ENCODE measurements around the gene AFF1.

The AFF1 gene

DNA sequence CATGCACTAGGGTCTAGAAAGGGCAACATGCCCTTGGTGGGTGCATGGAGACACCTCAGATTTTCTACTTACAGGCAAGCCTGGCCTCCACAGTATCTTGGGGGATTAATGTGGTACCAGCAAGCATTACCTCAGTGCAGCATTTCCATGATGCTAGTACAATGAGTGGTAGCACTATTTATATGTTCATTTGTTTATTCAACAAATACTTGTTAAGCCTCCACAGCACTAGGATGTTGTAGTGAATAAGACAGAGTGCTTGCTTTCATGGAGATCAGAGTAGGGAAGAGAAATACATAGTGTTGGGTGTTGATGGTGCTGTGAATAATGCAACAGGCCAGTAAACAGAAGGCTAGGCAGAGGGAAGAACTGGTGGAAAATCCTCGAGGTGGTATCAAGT, 152.2 kb downstream of the AFF1 start:
- no peak for DNase-seq

- no peak for DNase-seq
Measured at GRCh38 chr4:87087420-87087819, 152.6 kb downstream of the AFF1 start.

DNA sequence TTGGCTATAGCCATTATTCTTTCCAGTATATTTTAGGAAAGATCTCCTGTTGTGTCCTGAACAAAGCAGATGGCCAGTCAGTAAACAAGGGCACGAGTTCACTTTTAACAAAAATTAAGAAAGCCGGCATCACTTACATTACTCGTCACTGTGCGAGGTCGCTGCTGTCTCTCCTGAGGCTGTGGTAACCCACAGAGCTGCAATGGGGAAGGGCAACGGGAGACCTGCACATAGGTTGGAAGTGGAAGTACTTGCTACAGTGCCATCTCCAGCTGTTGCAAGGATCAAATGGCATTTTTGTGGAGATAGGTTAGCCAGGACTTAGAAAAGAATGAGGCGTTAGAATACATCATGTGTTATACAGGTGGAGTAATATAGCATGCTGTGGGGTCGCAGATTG, 153.4 kb downstream of the AFF1 start:
- DNase-seq: no peak

DNA sequence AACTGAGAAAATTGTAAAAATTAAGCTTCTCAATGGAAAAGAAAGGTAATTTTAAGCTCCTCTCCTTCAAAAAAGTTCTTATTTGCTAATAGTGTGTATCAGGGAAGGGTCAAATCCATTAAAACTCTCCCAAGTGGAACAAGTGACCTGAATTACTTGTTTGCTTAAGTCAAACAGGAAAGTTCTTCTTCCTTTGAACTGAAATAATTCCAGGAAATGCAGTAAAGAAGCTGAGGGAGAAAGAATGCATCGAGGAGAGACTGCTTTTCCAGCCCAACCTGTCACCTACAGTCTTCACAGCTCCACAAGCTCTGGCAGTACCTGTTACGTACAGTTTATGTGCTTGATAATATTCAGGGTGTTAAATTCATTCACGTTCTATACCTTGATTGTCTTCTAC, 154.6 kb downstream of the AFF1 start:
- DNase-seq: no peak

DNA sequence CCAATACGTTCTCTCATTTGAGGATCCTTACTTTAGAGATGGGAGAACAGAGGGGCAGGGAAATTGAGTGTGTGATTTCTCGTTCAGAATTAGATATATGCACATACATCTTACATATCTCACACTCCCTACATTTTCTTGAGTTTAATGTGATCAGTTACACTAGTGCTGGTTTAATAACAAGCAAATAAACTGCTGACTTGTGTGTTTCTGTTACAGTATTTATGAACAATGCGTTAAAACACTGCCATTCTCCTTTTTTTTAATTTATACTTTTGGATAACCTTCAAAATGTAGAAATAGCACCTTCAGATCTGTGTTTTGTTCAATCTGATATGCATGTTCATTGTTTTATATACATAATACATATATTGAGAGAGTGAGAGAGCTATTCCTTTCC, 155.5 kb downstream of the AFF1 start:
- DNase-seq: no peak

- no peak for DNase-seq
Measured at GRCh38 chr4:87092389-87093141, 157.8 kb downstream of the AFF1 start.

GRCh38 chr4:87093443-87094123, 158.8 kb downstream of the AFF1 start:
- peak; percentile 25 for DNase-seq

- no peak for DNase-seq
Measured at GRCh38 chr4:87097075-87097474, 162.3 kb downstream of the AFF1 start.

DNA sequence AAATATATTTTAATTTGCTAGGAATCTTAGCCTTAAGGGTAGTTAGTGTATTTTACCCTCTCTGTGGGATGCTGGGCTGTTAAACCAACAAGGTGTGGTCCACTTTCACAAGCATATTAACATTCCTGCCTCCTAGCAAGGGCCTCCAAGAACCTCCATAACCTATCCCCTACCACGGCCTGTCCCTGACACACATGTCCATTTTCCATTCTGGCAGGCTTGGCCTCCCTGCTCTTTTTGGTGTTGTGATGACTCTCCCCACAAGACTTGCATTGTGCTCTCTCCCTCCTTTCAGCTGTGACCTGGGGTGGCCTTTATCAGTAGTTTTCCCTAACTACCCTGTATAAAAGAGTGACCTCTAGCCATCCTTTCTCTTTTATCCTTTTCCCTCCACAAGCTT, 165.4 kb downstream of the AFF1 start:
- DNase-seq: no peak

DNA sequence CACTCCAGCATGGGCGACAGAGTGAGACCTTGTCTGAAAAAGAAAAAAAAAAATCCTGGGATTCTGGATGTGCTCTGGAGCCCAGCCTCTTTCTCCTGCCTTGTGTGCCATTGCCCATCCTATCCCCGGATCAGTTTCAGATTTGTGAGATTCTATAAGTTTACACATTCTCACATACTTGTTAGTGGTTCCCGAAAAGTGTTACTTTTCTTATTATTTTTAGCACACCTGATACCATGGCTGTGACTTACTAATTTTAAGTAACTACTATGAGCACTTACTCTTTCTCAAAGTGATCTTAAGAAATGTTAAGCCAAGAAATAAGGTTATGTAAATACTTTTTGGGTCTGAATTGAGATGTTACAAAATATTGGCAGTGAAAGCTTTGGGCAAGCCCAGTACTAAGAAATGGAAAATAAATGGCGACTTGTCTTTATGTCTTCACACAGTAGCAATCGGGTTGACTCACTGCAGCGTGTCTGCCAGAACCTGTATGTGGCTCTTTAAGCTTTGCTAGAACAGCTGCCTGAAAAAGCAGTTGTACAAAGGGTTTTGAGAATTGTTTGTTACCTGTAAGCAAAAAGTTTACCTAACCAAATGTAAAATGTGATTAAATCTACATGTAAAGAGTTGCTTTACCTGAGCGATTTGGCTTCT, 166.9 kb downstream of the AFF1 start:
- no peak for DNase-seq

GRCh38 chr4:87103086-87103485, 168.3 kb downstream of the AFF1 start:
- no peak for DNase-seq

DNA sequence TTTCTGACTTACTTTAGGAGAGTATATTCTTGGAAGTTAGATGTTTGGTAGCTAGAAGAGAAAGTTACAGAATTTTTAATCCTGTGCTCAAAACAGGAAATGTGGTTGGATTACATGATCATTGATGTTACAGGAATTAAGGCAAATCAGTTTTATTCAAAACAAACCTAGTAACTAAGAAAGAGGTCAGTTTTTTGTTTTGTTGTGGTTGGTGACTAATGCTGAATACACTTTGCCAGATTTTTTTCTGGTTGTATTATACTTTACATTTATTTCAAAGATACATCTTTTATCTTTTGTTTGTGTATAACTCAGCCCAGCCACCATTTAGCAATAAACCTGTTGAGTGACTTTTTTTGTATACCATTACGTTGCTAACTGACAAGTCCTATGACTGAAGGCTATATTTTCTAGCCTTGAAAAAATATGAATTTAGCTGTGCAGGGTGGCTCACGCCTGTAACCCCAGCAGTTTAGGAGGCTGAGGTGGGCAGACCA, 168.9 kb downstream of the AFF1 start:
- peak; percentile 5 for DNase-seq

DNA sequence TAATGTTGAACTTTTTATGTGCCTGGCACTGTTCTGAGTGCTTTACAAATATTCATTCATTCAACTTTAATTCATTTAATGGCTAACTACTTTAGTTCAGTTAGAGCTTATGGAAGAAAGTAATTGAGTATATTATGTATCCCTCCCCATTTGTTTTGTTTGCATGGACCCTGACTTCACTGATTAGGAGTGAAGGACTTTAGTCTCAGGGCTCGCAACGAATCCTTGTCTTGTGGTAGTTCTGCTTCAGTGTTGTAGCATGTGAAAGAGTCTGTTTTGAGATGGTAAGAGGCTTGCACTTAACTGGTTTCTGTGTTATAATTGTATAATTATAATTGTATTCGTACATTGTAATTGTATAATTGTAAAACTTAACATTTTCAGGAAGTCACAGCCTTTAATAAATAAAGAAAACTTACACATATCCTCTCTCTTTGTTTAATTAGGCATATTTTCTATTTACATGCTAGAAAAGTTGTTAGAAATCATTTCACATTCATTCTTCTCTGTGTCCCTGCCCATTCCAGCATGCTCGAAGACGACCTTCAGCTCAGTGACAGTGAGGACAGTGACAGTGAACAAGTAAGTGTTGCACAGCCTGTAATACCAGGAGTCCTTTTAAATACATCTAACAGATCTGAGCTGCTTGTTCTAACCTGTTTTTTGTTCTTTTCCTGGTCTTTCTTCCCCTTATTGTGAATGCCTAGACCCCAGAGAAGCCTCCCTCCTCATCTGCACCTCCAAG, 170.5 kb downstream of the AFF1 start:
- no peak for DNase-seq

DNA sequence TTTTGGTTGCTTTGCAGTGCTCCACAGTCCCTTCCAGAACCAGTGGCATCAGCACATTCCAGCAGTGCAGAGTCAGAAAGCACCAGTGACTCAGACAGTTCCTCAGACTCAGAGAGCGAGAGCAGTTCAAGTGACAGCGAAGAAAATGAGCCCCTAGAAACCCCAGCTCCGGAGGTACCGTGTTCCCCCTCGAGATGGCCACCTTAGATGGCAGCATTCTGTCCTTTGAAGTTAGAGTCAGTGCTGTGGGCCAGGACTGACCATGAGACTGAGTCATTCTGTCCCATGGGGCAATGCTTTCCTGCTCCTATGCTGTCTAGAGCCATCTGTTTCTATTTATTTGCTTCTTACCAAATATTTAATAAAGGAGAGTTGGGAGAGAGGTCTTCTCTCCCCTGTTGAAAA, 173.3 kb downstream of the AFF1 start:
- DNase-seq: no peak

- no peak for DNase-seq
Measured at GRCh38 chr4:87109121-87109520, 174.3 kb downstream of the AFF1 start.

GRCh38 chr4:87109945-87110344, 175.1 kb downstream of the AFF1 start:
- no peak for DNase-seq

DNA sequence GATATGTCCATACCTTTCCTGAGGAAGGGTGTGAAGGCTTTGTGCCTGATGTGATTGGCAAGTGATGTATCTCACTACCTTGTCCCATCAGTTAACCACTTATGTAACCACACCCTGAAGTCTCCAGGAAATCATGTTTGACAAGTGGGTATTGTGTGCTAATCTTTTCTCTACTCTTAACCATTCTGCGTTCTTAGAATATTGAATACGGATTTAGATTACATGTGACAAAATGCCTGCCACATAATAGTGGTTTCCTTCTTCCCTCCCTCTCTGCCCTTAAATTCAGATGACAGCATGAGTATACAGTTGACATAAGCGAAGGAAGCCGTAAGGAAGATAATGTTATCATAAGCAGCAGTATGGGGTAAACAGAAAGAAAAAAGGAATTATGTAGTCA, 177.3 kb downstream of the AFF1 start:
- no peak for DNase-seq

GRCh38 chr4:87114245-87115062, 179.6 kb downstream of the AFF1 start:
- no peak for DNase-seq

- no peak for DNase-seq
Measured at GRCh38 chr4:87116231-87116630, 181.4 kb downstream of the AFF1 start.

DNA sequence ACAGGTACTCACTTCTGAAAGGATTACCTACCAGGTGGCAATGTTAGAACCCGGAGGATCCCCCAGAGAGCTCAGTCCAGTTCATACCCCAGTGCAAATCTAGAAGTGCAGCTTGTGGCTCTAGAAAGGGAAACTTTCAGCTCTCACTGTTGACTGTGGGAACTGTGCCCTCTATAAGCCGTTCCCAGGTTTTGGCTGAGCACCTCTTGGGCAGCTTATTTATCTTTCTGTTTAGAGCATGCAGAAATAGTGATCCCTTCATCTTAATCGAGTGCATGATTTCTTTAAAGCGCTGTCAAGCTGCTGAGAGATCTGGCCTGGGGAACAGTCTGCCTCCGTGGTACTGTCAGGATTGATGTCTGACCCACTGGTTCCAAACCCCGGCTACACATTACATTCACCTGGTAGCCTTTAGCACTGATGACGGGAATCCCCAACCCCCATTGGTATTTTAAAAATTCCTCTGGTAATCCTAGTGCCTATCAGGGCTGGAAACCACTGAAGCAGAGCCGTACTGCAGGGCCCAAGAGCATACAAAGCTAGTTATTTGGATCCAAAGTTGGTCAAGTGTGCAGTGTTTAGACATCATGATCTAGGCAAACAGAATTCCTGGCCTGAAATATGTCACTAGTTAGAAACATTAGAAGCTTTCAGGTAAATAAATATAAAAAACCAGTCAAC, 182.4 kb downstream of the AFF1 start:
- no peak for DNase-seq

GRCh38 chr4:87117732-87118075, 182.9 kb downstream of the AFF1 start:
- no peak for DNase-seq

DNA sequence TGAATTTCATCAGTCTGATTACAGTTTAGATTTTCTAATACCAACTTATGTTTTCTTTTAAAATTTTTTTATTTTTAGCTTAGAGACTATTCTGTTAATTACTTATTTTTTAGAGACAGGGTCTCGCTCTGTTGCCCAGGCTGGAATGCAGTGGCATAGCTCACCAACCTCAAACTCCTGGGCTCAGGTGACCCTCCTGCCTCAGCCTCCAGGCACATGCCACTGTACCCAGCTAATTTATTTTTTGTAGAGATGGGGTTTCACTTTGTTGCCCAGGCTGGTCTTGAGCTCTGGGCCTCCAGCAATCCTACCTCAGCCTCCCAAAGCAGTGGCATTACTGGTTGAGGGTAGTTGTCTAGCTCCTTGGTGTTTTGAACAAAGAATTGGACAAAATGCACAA, 183.6 kb downstream of the AFF1 start:
- DNase-seq: no peak
